ENCODE data around the gene ITGA5.
A peak's percentile ranks its signal among the peaks of the same experiment; 100 is the strongest.

The ITGA5 gene

DNA sequence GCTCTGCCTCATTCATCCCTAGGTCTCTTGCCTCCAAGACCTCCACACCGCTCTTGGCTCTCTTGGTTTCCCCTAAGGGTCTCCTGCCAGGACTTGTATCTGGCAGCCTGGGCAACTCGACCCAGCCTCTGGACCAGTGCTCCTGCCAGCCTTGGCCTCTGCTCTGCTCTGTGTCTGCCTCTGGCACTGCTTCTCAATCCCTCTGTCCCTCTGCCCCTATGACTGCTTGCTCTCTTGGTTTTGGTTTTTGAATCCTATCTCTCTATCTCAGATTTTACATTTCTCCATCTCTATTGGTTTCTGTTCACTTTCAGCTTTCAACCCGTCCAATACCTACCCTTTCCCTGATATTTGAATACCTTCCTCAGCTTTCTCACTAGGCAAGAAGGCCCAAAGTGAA lies 6.3 kb downstream of the ITGA5 start:
- peaks cover 0 to 3% of the 10 kb centered on the region in 2 donors for H3K27me3 ChIP-seq (ENCODE audit: control insufficient read depth in 2 of 2, insufficient read depth in 2 of 2, low read length in 2 of 2)
- H3K9ac ChIP-seq (ENCODE audit: low read depth in 1 of 2, low read length in 2 of 2): peak overlapping the region; percentile 17 to 36
- no peaks in the 10 kb centered on the region for H3K9me3 ChIP-seq (ENCODE audit: control insufficient read depth in 2 of 2, low read length in 2 of 2)
- peak overlapping the region; percentile 21 to 48 for H3K4me3 ChIP-seq (ENCODE audit: low read length in 2 of 2)
- H3K36me3 ChIP-seq (ENCODE audit: control insufficient read depth in 2 of 2, insufficient read depth in 2 of 2, low read length in 2 of 2): peaks cover 4 to 5% of the 10 kb centered on the region in 2 donors
- peak overlapping the region; percentile 40 to 65 for H3K27ac ChIP-seq (ENCODE audit: low read depth in 2 of 2, low read length in 2 of 2)
- peaks cover 17 to 22% of the 10 kb centered on the region in 2 donors for H3K4me1 ChIP-seq (ENCODE audit: control insufficient read depth in 2 of 2, insufficient read depth in 2 of 2, low read length in 2 of 2)

DNA sequence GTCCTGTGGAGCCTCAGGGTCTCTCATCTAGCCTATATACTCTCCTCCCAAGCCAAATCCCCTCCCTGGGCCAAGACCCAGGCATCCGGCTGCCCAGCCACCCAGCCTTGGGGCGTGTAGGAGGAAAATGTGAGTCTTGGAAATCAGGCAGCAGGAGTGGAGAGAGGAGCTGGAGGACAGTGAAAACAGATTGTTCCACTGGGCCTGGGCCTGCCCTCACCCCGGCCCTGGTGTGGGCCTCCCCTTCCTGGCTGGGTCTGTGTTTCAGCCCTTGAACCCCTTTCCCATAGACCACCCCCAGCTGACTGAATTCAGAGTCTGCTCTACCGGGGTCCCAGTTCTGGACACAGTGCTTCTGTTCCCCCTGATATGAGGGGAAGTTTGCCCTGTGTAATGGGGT lies 6.7 kb downstream of the ITGA5 start:
- Histone ChIP-seq H3K4me1 (ENCODE audit: control insufficient read depth in 2 of 2, insufficient read depth in 2 of 2, low read length in 2 of 2) (peaks cover 17 to 22% of the 10 kb centered on the region in 2 donors), H3K9ac (ENCODE audit: low read depth in 1 of 2, low read length in 2 of 2) (peak overlapping the region in 1 of 2 donors; percentile 7), H3K27ac (ENCODE audit: low read depth in 2 of 2, low read length in 2 of 2) (peak overlapping the region; percentile 40 to 65)

GRCh38 chr12:54411391-54412241 lies 7.5 kb downstream of the ITGA5 start:
- peaks cover 6 to 13% of the 10 kb centered on the region in 2 donors for H3K36me3 ChIP-seq (ENCODE audit: control insufficient read depth in 2 of 2, insufficient read depth in 2 of 2, low read length in 2 of 2)
- H3K27me3 ChIP-seq (ENCODE audit: control insufficient read depth in 2 of 2, insufficient read depth in 2 of 2, low read length in 2 of 2): no peaks in the 10 kb centered on the region
- H3K4me1 ChIP-seq (ENCODE audit: control insufficient read depth in 2 of 2, insufficient read depth in 2 of 2, low read length in 2 of 2): peaks cover 17 to 22% of the 10 kb centered on the region in 2 donors
- no peak overlapping the region for H3K4me3 ChIP-seq (ENCODE audit: low read length in 2 of 2)
- H3K9ac ChIP-seq (ENCODE audit: low read depth in 1 of 2, low read length in 2 of 2): peak overlapping the region in 1 of 2 donors; percentile 7
- peak overlapping the region; percentile 40 to 65 for H3K27ac ChIP-seq (ENCODE audit: low read depth in 2 of 2, low read length in 2 of 2)
- H3K9me3 ChIP-seq (ENCODE audit: control insufficient read depth in 2 of 2, low read length in 2 of 2): no peaks in the 10 kb centered on the region

More for the DNA sequence above, 6.7 kb downstream of the ITGA5 start:
- Histone ChIP-seq H3K36me3 (ENCODE audit: control insufficient read depth in 2 of 2, insufficient read depth in 2 of 2, low read length in 2 of 2) (peaks cover 6 to 10% of the 10 kb centered on the region in 2 donors), H3K27me3 (ENCODE audit: control insufficient read depth in 2 of 2, insufficient read depth in 2 of 2, low read length in 2 of 2) (no peaks in the 10 kb centered on the region), H3K4me3 (ENCODE audit: low read length in 2 of 2) (no peak overlapping the region), H3K9me3 (ENCODE audit: control insufficient read depth in 2 of 2, low read length in 2 of 2) (no peaks in the 10 kb centered on the region)

DNA sequence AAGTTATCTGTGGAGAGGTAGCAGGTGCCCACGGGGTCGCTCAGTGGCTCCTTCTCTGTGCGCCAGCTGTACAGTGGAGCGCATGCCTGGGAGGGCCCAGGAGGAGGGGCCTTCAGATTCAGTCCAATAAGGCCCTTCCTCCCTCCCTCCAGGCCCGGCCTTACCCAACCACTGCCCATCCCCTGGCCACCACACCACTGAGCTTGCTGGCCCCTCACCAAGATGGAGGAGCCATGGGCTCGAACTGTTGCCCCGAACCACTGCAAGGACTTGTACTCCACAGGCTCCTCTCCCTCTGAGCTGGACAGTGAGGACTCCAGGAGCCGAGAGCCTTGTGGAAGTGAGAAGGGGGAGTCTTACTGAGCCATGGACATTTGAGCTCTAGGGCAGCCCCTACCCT lies 9.8 kb downstream of the ITGA5 start:
- H3K4me1 ChIP-seq (ENCODE audit: control insufficient read depth in 2 of 2, insufficient read depth in 2 of 2, low read length in 2 of 2): peaks cover 14 to 18% of the 10 kb centered on the region in 2 donors

GRCh38 chr12:54407183-54407905 lies 11.7 kb downstream of the ITGA5 start:
- Histone ChIP-seq H3K4me1 (ENCODE audit: control insufficient read depth in 2 of 2, insufficient read depth in 2 of 2, low read length in 2 of 2) (peaks cover 2 to 5% of the 10 kb centered on the region in 2 donors), H3K27me3 (ENCODE audit: control insufficient read depth in 2 of 2, insufficient read depth in 2 of 2, low read length in 2 of 2) (no peaks in the 10 kb centered on the region), H3K9me3 (ENCODE audit: control insufficient read depth in 2 of 2, low read length in 2 of 2) (no peaks in the 10 kb centered on the region), H3K27ac (ENCODE audit: low read depth in 2 of 2, low read length in 2 of 2) (no peak overlapping the region), H3K4me3 (ENCODE audit: low read length in 2 of 2) (no peak overlapping the region), H3K36me3 (ENCODE audit: control insufficient read depth in 2 of 2, insufficient read depth in 2 of 2, low read length in 2 of 2) (peaks cover 23 to 25% of the 10 kb centered on the region in 2 donors), H3K9ac (ENCODE audit: low read depth in 1 of 2, low read length in 2 of 2) (no peak overlapping the region)

More for the DNA sequence above, 9.8 kb downstream of the ITGA5 start:
- Histone ChIP-seq H3K9ac (ENCODE audit: low read depth in 1 of 2, low read length in 2 of 2) (no peak overlapping the region), H3K9me3 (ENCODE audit: control insufficient read depth in 2 of 2, low read length in 2 of 2) (no peaks in the 10 kb centered on the region), H3K27me3 (ENCODE audit: control insufficient read depth in 2 of 2, insufficient read depth in 2 of 2, low read length in 2 of 2) (no peaks in the 10 kb centered on the region), H3K27ac (ENCODE audit: low read depth in 2 of 2, low read length in 2 of 2) (no peak overlapping the region), H3K36me3 (ENCODE audit: control insufficient read depth in 2 of 2, insufficient read depth in 2 of 2, low read length in 2 of 2) (peaks cover 11 to 13% of the 10 kb centered on the region in 2 donors), H3K4me3 (ENCODE audit: low read length in 2 of 2) (no peak overlapping the region)

- Histone ChIP-seq H3K36me3 (ENCODE audit: control insufficient read depth in 2 of 2, insufficient read depth in 2 of 2, low read length in 2 of 2) (peaks cover 29 to 35% of the 10 kb centered on the region in 2 donors), H3K9me3 (ENCODE audit: control insufficient read depth in 2 of 2, low read length in 2 of 2) (no peaks in the 10 kb centered on the region), H3K9ac (ENCODE audit: low read depth in 1 of 2, low read length in 2 of 2) (no peak overlapping the region), H3K4me3 (ENCODE audit: low read length in 2 of 2) (no peak overlapping the region), H3K27me3 (ENCODE audit: control insufficient read depth in 2 of 2, insufficient read depth in 2 of 2, low read length in 2 of 2) (no peaks in the 10 kb centered on the region), H3K4me1 (ENCODE audit: control insufficient read depth in 2 of 2, insufficient read depth in 2 of 2, low read length in 2 of 2) (no peaks in the 10 kb centered on the region), H3K27ac (ENCODE audit: low read depth in 2 of 2, low read length in 2 of 2) (no peak overlapping the region)
Measured at GRCh38 chr12:54405573-54405972, 13.5 kb downstream of the ITGA5 start.

GRCh38 chr12:54405106-54405505 lies 14.0 kb downstream of the ITGA5 start:
- Histone ChIP-seq H3K36me3 (ENCODE audit: control insufficient read depth in 2 of 2, insufficient read depth in 2 of 2, low read length in 2 of 2) (peaks cover 29 to 37% of the 10 kb centered on the region in 2 donors), H3K9ac (ENCODE audit: low read depth in 1 of 2, low read length in 2 of 2) (no peak overlapping the region), H3K27me3 (ENCODE audit: control insufficient read depth in 2 of 2, insufficient read depth in 2 of 2, low read length in 2 of 2) (no peaks in the 10 kb centered on the region), H3K4me1 (ENCODE audit: control insufficient read depth in 2 of 2, insufficient read depth in 2 of 2, low read length in 2 of 2) (no peaks in the 10 kb centered on the region), H3K27ac (ENCODE audit: low read depth in 2 of 2, low read length in 2 of 2) (no peak overlapping the region), H3K4me3 (ENCODE audit: low read length in 2 of 2) (no peak overlapping the region), H3K9me3 (ENCODE audit: control insufficient read depth in 2 of 2, low read length in 2 of 2) (no peaks in the 10 kb centered on the region)

DNA sequence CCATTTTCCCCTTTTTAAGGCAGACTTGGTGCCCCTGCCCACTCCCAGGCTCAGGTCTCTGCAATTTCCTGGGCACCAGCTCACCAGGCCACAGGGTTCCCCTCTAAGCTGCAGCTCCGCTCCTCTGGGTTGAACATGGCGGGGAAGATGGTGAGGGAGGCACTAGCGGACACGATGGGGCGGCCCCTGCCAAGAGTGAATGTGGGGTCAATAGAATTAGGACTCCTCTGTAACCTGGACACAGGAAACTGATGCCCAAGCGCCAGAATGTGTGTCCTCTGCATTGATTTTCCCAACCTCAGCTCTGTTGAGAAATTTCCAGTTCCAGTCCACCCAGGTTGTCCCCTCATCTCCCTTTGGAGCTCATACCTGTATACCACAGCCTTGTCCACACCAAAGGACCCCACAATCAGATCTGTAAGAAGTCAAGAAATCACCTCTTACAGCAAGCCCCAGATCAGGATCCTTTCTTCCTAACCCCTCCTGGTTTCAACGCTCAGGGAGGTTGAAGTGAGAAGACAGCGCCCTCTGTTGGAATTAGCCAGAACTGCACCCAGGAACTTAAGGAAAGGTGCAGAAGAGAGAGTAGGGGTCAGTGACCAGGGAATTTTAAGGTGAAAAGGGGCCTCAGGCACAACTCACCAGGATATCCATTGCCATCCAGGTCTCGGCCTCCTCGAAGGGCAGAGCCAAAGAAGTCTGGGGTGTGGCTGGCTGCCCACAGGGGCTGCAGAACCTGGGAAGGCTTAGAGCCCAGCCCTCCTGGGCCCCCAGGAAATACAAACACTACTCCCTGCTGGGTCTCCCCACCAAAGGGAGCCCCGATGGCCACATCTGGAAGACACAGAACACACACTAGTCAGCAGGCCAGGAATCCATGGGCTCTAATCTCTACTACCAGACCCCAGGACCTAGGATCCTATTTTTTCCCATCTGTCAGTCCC lies 14.7 kb downstream of the ITGA5 start:
- no peak overlapping the region for H3K9ac ChIP-seq (ENCODE audit: low read depth in 1 of 2, low read length in 2 of 2)
- no peaks in the 10 kb centered on the region for H3K9me3 ChIP-seq (ENCODE audit: control insufficient read depth in 2 of 2, low read length in 2 of 2)
- H3K4me1 ChIP-seq (ENCODE audit: control insufficient read depth in 2 of 2, insufficient read depth in 2 of 2, low read length in 2 of 2): no peaks in the 10 kb centered on the region
- H3K4me3 ChIP-seq (ENCODE audit: low read length in 2 of 2): no peak overlapping the region
- H3K36me3 ChIP-seq (ENCODE audit: control insufficient read depth in 2 of 2, insufficient read depth in 2 of 2, low read length in 2 of 2): peaks cover 29 to 40% of the 10 kb centered on the region in 2 donors
- no peaks in the 10 kb centered on the region for H3K27me3 ChIP-seq (ENCODE audit: control insufficient read depth in 2 of 2, insufficient read depth in 2 of 2, low read length in 2 of 2)
- no peak overlapping the region for H3K27ac ChIP-seq (ENCODE audit: low read depth in 2 of 2, low read length in 2 of 2)

- Histone ChIP-seq H3K4me1 (ENCODE audit: control insufficient read depth in 2 of 2, insufficient read depth in 2 of 2, low read length in 2 of 2) (no peaks in the 10 kb centered on the region), H3K9ac (ENCODE audit: low read depth in 1 of 2, low read length in 2 of 2) (no peak overlapping the region), H3K27ac (ENCODE audit: low read depth in 2 of 2, low read length in 2 of 2) (no peak overlapping the region), H3K27me3 (ENCODE audit: control insufficient read depth in 2 of 2, insufficient read depth in 2 of 2, low read length in 2 of 2) (no peaks in the 10 kb centered on the region), H3K36me3 (ENCODE audit: control insufficient read depth in 2 of 2, insufficient read depth in 2 of 2, low read length in 2 of 2) (peaks cover 33 to 43% of the 10 kb centered on the region in 2 donors), H3K9me3 (ENCODE audit: control insufficient read depth in 2 of 2, low read length in 2 of 2) (no peaks in the 10 kb centered on the region), H3K4me3 (ENCODE audit: low read length in 2 of 2) (no peak overlapping the region)
Measured at GRCh38 chr12:54401119-54401518, 17.9 kb downstream of the ITGA5 start.
